T47D (cell line): ENCODE results near the gene BPHL.
"Not testable (repeated sequence)": the region's sequence is repeated elsewhere in the genome, so short reads cannot be mapped to it uniquely, and the experiment has no call there.

ENCODE experiments used
- DNase-seq, 2 experiments: peaks; one replicate each; pipeline versions ENCODE4 v3.0.0 to v3.0.0-alpha.2; 2011 to 2012; ENCODE audit warnings: low read depth in 1 of 2, low spot score in 1 of 2
- JUND ChIP-seq: IDR thresholded peaks from 2 replicates; pipeline ENCODE4 v1.6.1; 2012; ENCODE audit warnings: low read depth
- in situ Hi-C: cut with HindIII; loops from 2 replicates; pipeline ENCODE4 v1.10.0; 2016; ENCODE audit warnings: low sequenced_read_pairs, low pct_unique_long_range_greater_than_20kb

BPHL gene

GRCh38 chr6:3171313-3172175 is 53.0 kb downstream of the BPHL start:
- in situ Hi-C loops, DNase-seq: not testable (repeated sequence)

- in situ Hi-C loops, DNase-seq: not testable (repeated sequence)
These were observed 54.3 kb downstream of the BPHL start for GRCh38 chr6:3172789-3173188.

DNA sequence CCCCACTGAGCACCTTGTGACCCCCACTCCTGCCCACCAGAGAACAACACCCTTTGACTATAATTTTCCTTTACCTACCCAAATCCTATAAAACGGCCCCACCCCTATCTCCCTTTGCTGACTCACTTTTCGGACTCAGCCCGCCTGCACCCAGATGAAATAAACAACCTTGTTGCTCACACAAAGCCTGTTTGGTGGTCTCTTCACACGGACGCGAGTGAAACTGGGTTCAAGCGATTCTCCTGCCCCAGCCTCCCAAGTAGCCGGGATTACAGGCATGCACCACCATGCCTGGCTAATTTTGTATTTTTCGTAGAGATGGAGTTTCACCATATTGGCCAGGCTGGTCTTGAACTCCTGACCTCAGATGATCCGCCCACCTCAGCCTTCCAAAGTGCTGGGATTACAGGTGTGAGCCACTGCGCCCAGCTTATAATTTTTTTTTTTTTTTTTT is 55.2 kb downstream of the BPHL start:
- DNase-seq, in situ Hi-C loops: not testable (repeated sequence)

DNA sequence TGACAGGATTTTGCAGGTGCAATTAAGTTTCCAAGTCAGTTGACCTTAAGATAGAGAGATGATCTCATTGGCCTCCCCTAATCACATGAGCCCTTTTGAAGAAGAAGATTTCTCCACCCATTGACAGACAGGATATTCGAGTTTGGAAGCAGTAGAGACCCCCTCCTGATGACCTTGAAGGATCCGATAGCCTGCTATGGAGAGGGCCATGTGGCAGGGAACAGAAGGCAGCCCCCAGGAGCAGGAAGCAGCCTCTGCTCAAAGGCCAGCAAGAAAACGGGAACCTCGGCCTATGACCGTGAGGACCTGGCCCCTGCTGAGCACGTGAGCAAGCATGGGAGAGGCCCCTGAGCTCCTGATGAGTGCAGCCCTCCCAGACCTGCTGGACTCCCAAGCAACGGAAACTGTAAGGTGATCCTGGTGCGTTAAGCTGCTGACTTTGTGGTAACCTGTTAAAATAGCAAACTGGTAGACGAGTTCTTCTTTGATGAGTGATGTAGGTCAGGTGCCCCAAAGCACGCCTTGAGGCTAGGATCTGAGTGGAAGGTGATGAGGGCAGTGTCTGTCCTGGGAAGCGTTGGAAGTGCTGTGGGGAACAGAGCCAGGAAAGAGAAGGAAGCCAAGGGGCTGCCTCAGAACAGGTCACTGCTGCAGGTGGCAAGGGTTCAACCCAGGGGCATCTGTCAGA is 57.3 kb downstream of the BPHL start:
- in situ Hi-C loops: no loop called here
- TF ChIP-seq JUND: no peak
- DNase-seq: no peak

- in situ Hi-C loops: no loop called here
- no peak for DNase-seq
These were observed 58.2 kb downstream of the BPHL start for GRCh38 chr6:3176562-3177355.

DNA sequence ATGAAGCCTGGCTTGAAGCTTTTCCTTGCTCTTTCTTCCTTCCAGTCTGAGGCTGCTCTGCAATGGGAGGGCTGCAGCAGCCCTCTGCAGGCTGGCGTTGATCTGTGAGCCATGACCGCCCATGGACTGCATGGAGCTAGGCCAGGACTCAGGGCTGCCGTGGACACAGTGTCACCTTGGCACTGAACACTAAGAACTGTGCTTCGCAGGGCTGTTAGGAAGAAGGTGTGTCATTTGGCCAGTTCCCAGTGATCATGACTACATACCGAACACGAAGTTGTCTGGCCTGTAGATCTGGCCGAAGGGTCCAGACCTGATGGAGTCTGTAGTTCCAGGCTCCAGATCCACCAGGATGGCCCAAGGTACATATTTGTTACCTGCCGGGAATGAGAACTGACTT is 60.2 kb downstream of the BPHL start:
- DNase-seq, in situ Hi-C loops: not testable (repeated sequence)

More at GRCh38 chr6:3176562-3177355, 58.2 kb downstream of the BPHL start:
- no peak for TF ChIP-seq JUND

DNA sequence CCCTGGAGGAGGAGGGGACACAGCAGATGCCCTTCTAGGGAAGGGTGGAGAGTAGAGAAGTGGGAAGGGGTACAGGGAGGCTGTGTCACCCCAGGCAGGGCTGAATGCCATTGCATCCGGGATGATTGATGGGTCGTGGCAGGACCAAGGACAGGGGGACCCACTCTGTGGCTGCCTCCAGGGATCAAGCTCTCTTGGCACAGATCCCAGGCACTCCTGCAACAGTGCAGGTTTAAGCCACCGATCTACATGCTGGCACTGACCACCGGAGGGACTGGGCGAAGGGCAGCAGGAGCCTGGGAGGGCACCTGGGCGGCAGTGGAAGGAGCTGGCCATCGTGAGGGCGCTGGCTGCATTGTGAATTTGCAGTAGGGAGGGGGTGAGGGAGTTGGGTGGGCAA is 61.4 kb downstream of the BPHL start:
- in situ Hi-C loops, DNase-seq: not testable (repeated sequence)

- TF ChIP-seq JUND: no peak
- no peak for DNase-seq
- in situ Hi-C loops: no loop called here
These were observed 62.6 kb downstream of the BPHL start for GRCh38 chr6:3181105-3181504.

DNA sequence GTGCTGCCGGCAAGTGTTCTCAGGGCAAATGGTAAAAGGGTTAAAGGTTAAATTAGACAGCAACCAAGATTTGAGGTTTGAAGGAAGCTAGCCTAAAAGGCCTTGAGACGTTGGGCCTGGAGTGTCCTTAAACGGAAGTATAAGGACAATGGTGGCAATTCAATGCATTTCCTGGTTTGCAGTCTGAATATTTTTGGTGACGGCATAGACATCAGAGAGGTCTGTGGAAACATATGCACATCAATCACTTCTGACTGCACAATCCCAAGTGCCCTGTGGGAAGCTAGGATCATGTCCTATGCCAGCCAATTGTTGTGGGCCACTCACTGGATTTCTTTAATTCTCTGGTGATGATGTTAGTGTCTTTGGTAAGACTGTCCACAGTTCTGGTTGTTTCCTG is 64.6 kb downstream of the BPHL start:
- DNase-seq: no peak
- TF ChIP-seq JUND: no peak
- in situ Hi-C loops: no loop called here

- TF ChIP-seq JUND: no peak
- DNase-seq: no peak
- in situ Hi-C loops: no loop called here
These were observed 68.5 kb downstream of the BPHL start for GRCh38 chr6:3186974-3187382.

GRCh38 chr6:3188262-3188661 is 69.8 kb downstream of the BPHL start:
- in situ Hi-C loops: no loop called here
- no peak for TF ChIP-seq JUND

DNA sequence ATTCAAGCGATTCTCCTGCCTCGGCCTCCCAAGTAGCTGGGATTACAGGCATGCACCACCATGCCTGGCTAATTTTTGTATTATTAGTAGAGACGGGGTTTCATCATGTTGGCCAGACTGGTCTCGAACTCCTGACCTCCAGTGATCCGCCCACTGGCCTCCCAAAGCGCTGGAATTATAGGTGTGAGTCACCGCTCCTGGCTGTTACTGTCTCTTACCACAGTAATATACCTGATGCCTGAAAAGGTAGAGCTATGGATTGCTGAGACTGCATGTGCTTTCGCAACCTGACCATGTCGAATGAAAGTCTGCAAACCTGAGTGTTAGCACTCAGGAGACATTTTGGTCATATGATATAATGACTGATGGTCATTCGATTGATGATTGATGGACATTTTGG is 70.7 kb downstream of the BPHL start:
- in situ Hi-C loops, DNase-seq: not testable (repeated sequence)

More at GRCh38 chr6:3188262-3188661, 69.8 kb downstream of the BPHL start:
- DNase-seq: no peak

GRCh38 chr6:3190056-3190455 is 71.5 kb downstream of the BPHL start:
- no peak for DNase-seq
- in situ Hi-C loops: no loop called here
- no peak for TF ChIP-seq JUND
